Measurements from ENCODE around the gene MYL12B.

DNA sequence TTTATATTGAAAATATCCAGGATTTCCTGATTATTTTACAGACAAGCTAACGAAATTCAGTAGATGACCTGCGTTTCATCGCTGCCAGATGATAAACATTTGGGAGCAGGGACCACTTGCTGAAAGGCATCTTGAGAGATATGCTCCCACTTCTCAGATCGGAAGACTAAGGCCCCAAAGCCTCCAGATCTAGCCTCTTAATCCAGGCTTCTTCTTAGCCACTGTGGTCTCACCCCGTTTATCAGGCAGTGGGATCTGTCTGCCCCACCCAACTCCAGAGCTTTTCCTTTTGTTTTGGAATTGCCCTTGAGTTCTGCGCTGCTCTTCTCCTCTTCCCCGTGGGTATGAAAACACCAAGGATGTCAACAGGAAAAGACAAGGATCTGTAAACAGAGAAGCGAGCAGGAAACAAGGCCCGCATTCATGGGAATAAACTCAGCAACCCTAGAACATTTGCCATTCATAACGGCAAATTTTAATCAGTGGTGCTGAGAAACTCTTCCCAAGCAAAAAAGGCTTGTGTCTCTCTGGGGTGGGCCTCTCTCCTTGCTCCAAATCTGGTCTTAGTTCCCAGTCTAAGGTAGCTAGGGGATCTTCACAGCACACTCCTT lies 21.4 kb downstream of the MYL12B start:
- no peak for TF ChIP-seq ZNF274 (IDR thresholded peaks at IDR 0.05; ENCODE audit: low read depth, low read length)
- no peak for TF ChIP-seq SUZ12 (IDR thresholded peaks at IDR 0.05; ENCODE audit: extremely low read depth, insufficient read depth, insufficient read length)
- TF ChIP-seq YY1 (IDR thresholded peaks at IDR 0.05; ENCODE audit: insufficient read depth, insufficient read length): no peak
